ENCODE measurements around the gene SERPINA12.

GRCh38 chr14:94449930-94450329, 59.3 kb downstream of the SERPINA12 start:
- no peak for TF ChIP-seq TAF1 (IDR thresholded peaks at IDR 0.05; ENCODE audit: borderline replicate concordance, insufficient read depth, low read length)
- TF ChIP-seq, protein P1, sequence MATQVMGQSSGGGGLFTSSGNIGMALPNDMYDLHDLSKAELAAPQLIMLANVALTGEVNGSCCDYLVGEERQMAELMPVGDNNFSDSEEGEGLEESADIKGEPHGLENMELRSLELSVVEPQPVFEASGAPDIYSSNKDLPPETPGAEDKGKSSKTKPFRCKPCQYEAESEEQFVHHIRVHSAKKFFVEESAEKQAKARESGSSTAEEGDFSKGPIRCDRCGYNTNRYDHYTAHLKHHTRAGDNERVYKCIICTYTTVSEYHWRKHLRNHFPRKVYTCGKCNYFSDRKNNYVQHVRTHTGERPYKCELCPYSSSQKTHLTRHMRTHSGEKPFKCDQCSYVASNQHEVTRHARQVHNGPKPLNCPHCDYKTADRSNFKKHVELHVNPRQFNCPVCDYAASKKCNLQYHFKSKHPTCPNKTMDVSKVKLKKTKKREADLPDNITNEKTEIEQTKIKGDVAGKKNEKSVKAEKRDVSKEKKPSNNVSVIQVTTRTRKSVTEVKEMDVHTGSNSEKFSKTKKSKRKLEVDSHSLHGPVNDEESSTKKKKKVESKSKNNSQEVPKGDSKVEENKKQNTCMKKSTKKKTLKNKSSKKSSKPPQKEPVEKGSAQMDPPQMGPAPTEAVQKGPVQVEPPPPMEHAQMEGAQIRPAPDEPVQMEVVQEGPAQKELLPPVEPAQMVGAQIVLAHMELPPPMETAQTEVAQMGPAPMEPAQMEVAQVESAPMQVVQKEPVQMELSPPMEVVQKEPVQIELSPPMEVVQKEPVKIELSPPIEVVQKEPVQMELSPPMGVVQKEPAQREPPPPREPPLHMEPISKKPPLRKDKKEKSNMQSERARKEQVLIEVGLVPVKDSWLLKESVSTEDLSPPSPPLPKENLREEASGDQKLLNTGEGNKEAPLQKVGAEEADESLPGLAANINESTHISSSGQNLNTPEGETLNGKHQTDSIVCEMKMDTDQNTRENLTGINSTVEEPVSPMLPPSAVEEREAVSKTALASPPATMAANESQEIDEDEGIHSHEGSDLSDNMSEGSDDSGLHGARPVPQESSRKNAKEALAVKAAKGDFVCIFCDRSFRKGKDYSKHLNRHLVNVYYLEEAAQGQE (IDR thresholded peaks at IDR 0.05; ENCODE audit: insufficient read depth in 1 of 2, low read depth in 2 of 2, low read length in 2 of 2) = no peak
- no peak for TF ChIP-seq SIN3A (IDR thresholded peaks at IDR 0.05; ENCODE audit: borderline replicate concordance, insufficient read depth, low read length)
- TF ChIP-seq POLR2AphosphoS5 (IDR thresholded peaks at IDR 0.05; ENCODE audit: low read depth, low read length) = no peak
- no peak for TF ChIP-seq FOXP2 (optimal IDR thresholded peaks at IDR 0.05; ENCODE audit: borderline replicate concordance, extremely low read depth, extremely low read length, insufficient read depth)
